Stimulated activated CD8-positive, alpha-beta memory T cell treated with anti-CD3 and anti-CD28 coated beads, Interleukin-15, amount 100 ng/mL, for 4 hours (primary cell): ENCODE measurements around the gene NLGN4X.

Source experiments
- DNase-seq, 2 donors: peaks; one replicate each; pipeline ENCODE4 v3.0.0-alpha.2; 2020; ENCODE audit warnings: low read depth in 2 of 2

Gene NLGN4X

GRCh38 chrX:5867778-5868177, 360.9 kb downstream of the NLGN4X start:
- DNase-seq: no peak

- DNase-seq: no peak
Observed at GRCh38 chrX:5857232-5857631, 371.4 kb downstream of the NLGN4X start.

- no peak for DNase-seq
Observed at GRCh38 chrX:5852941-5853340, 375.7 kb downstream of the NLGN4X start.

GRCh38 chrX:5842601-5843000, 386.1 kb downstream of the NLGN4X start:
- no peak for DNase-seq
